ENCODE measurements around the gene NCK1. TPM values are rescaled to one million over a fixed set of nuclear protein-coding genes. Genes with fewer than 3 reads are reported as not detected.

NCK1 gene
- total and polyA plus RNA-seq, 2 experiments from 2014 or later: 25.1 to 47.7 TPM

DNA sequence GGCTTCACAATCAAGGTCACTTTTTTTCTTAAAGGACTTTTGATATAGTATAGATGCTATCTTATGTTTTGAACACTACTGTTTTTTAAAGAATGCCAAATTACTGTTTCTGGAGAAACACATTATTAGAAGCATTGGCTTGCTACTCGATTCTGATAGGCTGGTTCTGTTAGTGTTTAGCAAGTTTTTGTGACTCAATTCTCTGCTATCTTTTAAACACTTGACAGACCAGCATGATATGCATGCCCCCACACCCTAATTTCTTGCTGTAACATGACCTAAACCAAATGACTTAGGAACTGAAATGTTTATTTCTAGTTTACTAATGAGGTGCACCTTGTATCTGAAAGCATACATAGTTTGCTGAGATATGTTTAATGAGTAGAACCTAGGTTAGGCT, 90.3 kb downstream of the NCK1 start:
- H3K4me2 ChIP-seq: no peak overlapping the region
- no peak overlapping the region for H3K4me3 ChIP-seq
- no peak overlapping the region for H3K27ac ChIP-seq
- TF ChIP-seq, protein P1, sequence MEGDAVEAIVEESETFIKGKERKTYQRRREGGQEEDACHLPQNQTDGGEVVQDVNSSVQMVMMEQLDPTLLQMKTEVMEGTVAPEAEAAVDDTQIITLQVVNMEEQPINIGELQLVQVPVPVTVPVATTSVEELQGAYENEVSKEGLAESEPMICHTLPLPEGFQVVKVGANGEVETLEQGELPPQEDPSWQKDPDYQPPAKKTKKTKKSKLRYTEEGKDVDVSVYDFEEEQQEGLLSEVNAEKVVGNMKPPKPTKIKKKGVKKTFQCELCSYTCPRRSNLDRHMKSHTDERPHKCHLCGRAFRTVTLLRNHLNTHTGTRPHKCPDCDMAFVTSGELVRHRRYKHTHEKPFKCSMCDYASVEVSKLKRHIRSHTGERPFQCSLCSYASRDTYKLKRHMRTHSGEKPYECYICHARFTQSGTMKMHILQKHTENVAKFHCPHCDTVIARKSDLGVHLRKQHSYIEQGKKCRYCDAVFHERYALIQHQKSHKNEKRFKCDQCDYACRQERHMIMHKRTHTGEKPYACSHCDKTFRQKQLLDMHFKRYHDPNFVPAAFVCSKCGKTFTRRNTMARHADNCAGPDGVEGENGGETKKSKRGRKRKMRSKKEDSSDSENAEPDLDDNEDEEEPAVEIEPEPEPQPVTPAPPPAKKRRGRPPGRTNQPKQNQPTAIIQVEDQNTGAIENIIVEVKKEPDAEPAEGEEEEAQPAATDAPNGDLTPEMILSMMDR (IDR thresholded peaks at IDR 0.05; ENCODE audit: poor library complexity): no peak
- TF ChIP-seq EZH2phosphoT487 (IDR thresholded peaks at IDR 0.05; ENCODE audit: low read depth, severe bottlenecking, unreplicated experiment) (no peak), EZH2 (IDR thresholded peaks at IDR 0.05; ENCODE audit: borderline replicate concordance) (no peak)
- H2AFZ ChIP-seq: no peak overlapping the region
- no peaks in the 10 kb centered on the region for H3K9me2 ChIP-seq (replicated peaks; ENCODE audit: insufficient read depth)
- WGBS (ENCODE audit: low lambda C conversion rate, missing lambda C conversion rate): 88% methylated on average over 1 of the region's 1 CpG
- DNase-seq (ENCODE audit: low spot score): no peak
- peaks cover 23% of the 10 kb centered on the region for H3K4me1 ChIP-seq (ENCODE audit: insufficient read depth)
- no peaks in the 10 kb centered on the region for H4K20me1 ChIP-seq (ENCODE audit: insufficient read depth, poor library complexity, severe bottlenecking)
- no peaks in the 10 kb centered on the region for H3K27me3 ChIP-seq
- H3K9me3 ChIP-seq (ENCODE audit: low read depth): no peaks in the 10 kb centered on the region
- no peaks in the 10 kb centered on the region for H3K36me3 ChIP-seq (replicated peaks; ENCODE audit: insufficient read depth, low read depth)
- no peaks in the 10 kb centered on the region for H3K79me2 ChIP-seq

DNA sequence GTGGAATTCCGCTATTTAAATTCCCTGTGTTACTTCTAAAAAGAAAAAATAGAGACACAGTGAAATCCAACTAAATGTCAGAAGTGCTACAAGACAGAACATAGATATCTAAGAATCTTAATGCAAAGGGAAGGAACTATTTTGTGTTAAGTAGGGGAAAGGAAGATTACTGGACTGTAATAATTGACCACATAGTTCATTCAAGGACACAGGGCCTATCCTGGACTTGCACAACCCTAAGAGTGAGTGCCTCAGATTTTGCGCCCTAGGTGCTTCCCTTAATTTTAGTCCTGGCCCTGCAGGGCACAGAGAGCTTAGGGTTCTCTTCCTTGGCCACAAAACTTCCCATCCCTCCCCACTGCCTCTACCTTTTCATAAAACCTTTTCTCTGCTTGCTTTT, 92.2 kb downstream of the NCK1 start:
- H3K79me2 ChIP-seq: no peaks in the 10 kb centered on the region
- no peak overlapping the region for H2AFZ ChIP-seq
- no peaks in the 10 kb centered on the region for H4K20me1 ChIP-seq (ENCODE audit: insufficient read depth, poor library complexity, severe bottlenecking)
- H3K4me3 ChIP-seq: no peak overlapping the region
- TF ChIP-seq, protein P1 (IDR thresholded peaks at IDR 0.05; ENCODE audit: poor library complexity): no peak
- TF ChIP-seq EZH2 (IDR thresholded peaks at IDR 0.05; ENCODE audit: borderline replicate concordance): no peak
- TF ChIP-seq EZH2phosphoT487 (IDR thresholded peaks at IDR 0.05; ENCODE audit: low read depth, severe bottlenecking, unreplicated experiment): no peak
- no peak overlapping the region for H3K4me2 ChIP-seq
- peaks cover 19% of the 10 kb centered on the region for H3K4me1 ChIP-seq (ENCODE audit: insufficient read depth)
- peak overlapping the region; percentile 91 for H3K27ac ChIP-seq
- no peak for DNase-seq (ENCODE audit: low spot score)
- no peaks in the 10 kb centered on the region for H3K36me3 ChIP-seq (replicated peaks; ENCODE audit: insufficient read depth, low read depth)
- WGBS (ENCODE audit: low lambda C conversion rate, missing lambda C conversion rate): 100% methylated on average over 2 of the region's 2 CpGs
- no peaks in the 10 kb centered on the region for H3K9me2 ChIP-seq (replicated peaks; ENCODE audit: insufficient read depth)
- no peaks in the 10 kb centered on the region for H3K9me3 ChIP-seq (ENCODE audit: low read depth)
- no peaks in the 10 kb centered on the region for H3K27me3 ChIP-seq

DNA sequence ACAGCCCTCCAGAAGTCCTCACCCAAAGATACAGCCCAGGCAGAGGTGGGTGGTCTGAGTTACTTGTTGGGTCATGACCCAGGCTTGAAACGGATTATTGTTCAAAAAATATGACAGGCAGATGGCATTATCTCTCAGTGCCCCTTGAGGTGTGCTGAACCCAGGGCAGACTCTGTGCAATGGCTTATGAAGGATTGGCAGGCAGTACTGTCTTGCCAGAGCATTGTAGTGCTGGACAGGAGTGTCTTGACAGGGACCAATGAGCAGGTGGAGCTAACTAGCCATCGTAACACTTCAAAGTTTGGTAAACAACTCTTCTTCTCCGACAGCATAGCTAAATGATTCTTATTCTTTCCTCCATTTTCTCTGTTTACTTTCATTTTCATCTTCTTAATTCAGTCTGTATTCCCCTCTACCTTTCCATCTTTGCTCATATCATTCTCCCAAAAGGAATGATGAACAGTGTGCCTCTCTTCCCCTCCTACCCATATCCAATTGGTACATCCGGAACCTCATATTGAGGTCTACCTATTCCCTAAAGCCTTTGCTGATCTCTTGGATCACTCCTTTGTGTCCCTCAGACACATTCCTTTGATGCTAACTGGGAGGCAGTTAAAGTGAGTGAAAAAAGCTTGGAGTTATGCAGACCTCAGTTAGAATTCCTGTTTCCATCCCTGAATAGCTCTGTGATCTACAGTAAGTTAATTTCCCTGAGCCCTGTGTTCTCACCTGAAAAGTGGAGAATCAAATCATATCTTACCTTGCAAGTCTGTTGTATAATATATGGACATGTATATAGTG, 93.2 kb downstream of the NCK1 start:
- peaks cover 19% of the 10 kb centered on the region for H3K4me1 ChIP-seq (ENCODE audit: insufficient read depth)
- WGBS (ENCODE audit: low lambda C conversion rate, missing lambda C conversion rate): 91% methylated on average over 4 of the region's 4 CpGs
- no peaks in the 10 kb centered on the region for H3K27me3 ChIP-seq
- TF ChIP-seq, protein P1 (IDR thresholded peaks at IDR 0.05; ENCODE audit: poor library complexity): no peak
- TF ChIP-seq EZH2phosphoT487 (IDR thresholded peaks at IDR 0.05; ENCODE audit: low read depth, severe bottlenecking, unreplicated experiment) (no peak), EZH2 (IDR thresholded peaks at IDR 0.05; ENCODE audit: borderline replicate concordance) (no peak)
- no peak for DNase-seq (ENCODE audit: low spot score)
- H3K9me3 ChIP-seq (ENCODE audit: low read depth): no peaks in the 10 kb centered on the region
- H3K4me3 ChIP-seq: no peak overlapping the region
- no peaks in the 10 kb centered on the region for H3K79me2 ChIP-seq
- H4K20me1 ChIP-seq (ENCODE audit: insufficient read depth, poor library complexity, severe bottlenecking): no peaks in the 10 kb centered on the region
- no peaks in the 10 kb centered on the region for H3K36me3 ChIP-seq (replicated peaks; ENCODE audit: insufficient read depth, low read depth)
- peak overlapping the region; percentile 91 for H3K27ac ChIP-seq
- H3K9me2 ChIP-seq (replicated peaks; ENCODE audit: insufficient read depth): no peaks in the 10 kb centered on the region
- H2AFZ ChIP-seq: peak overlapping the region; percentile 53
- H3K4me2 ChIP-seq: peak overlapping the region; percentile 45

All from hepatocyte (in vitro differentiated cells).